ENCODE results near the gene APOE. TPM values are rescaled to one million over a fixed set of nuclear protein-coding genes. Genes with fewer than 3 reads are reported as not detected.

The APOE gene
- total and polyA plus RNA-seq, 2 of the 8 experiments (the other 6 are each of a cell fraction or from before 2014, with no cell fraction given), result 629 to 1,258 TPM

DNA sequence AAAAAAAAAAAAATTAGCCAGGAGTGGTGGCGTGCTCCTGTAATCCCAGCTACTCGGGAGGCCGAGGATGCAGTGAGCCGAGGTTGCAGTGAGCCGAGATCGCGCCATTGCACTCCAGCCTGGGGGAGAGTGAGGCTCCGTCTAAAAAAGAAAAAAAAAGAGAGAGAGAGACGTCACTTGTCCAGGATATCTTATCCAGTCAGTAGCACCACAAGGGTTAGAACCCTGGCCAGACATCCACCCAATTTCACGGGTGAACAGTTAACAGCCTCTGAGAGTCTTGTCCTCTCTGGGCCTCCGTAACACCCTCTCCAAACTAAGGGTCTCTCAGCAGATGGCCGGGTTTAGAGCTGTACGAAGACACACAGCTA, 48.7 kb downstream of the APOE start:
- H3K79me2 ChIP-seq (ENCODE audit: control insufficient read depth in 1 of 2, insufficient read depth in 2 of 2, low read length in 2 of 2), result peaks cover 24 to 42% of the 10 kb centered on the region in 2 experiments
- H3K23me2 ChIP-seq (ENCODE audit: low read depth, low read length), result peaks cover 12% of the 10 kb centered on the region; the same call in 1 of the 2 replicates
- peak overlapping the region; percentile 99; the same call in 1 of the 2 replicates for H2AFZ ChIP-seq (ENCODE audit: low read length)
- peak overlapping the region; percentile 99 for H2BK5ac ChIP-seq (ENCODE audit: low read depth, low read length)
- H3K14ac ChIP-seq (ENCODE audit: insufficient read length), result no peak overlapping the region
- H4K5ac ChIP-seq (ENCODE audit: insufficient read length, low read depth, low read length), result no peak overlapping the region
- H3K4me3 ChIP-seq (ENCODE audit: extremely low read depth in 1 of 4, insufficient read depth in 2 of 4, low read depth in 3 of 4, low read length in 4 of 4), result peak overlapping the region; percentile 68 to 94 (median 88)
- H4K20me1 ChIP-seq (replicated peaks in 1 of 2; ENCODE audit: control insufficient read depth in 1 of 2, insufficient read depth in 2 of 2, low read length in 2 of 2), result peaks cover 6 to 17% of the 10 kb centered on the region in 2 experiments
- 0 out of 2 replicates have a peak overlapping the region, but pooled peaks have one; percentile 93 for H4K8ac ChIP-seq (ENCODE audit: extremely low read depth, insufficient read depth, low read length)
- H2BK120ac ChIP-seq (replicated peaks; ENCODE audit: low read depth, low read length), result no peak overlapping the region
- H3K79me1 ChIP-seq (ENCODE audit: low read depth, low read length), result peaks cover 16% of the 10 kb centered on the region
- POLR2A ChIA-PET (ENCODE audit: partially characterized antibody), result interaction anchor here (0.7 to 11.6 kb wide), 22 partner anchors 8 to 305 kb away, joined by 3 to 121 read pairs (median 4); partner anchors contain the start of genes APOC2, APOE, CLASRP and PPP1R37
- H3K27me3 ChIP-seq (replicated peaks in 1 of 4; ENCODE audit: control insufficient read depth in 3 of 4, extremely low read depth in 1 of 4, insufficient read depth in 3 of 4, low read length in 3 of 4), result no peaks in the 10 kb centered on the region
- peak overlapping the region; percentile 96 for H3K27ac ChIP-seq (ENCODE audit: low read depth, low read length)
- peaks cover 0 to 7% (median 6%) of the 10 kb centered on the region in 4 experiments; a peak in 6 of 7 replicates for H3K4me1 ChIP-seq (replicated peaks in 1 of 4; ENCODE audit: control insufficient read depth in 3 of 4, insufficient read depth in 4 of 4, low read length in 3 of 4)
- no peak overlapping the region for H4K91ac ChIP-seq (replicated peaks; ENCODE audit: insufficient read length, low read length)
- no peaks in the 10 kb centered on the region for H3K36me3 ChIP-seq (ENCODE audit: control insufficient read depth in 2 of 4, insufficient read depth in 4 of 4, low read length in 3 of 4)
- peak overlapping the region; percentile 40 for H3K56ac ChIP-seq (replicated peaks; ENCODE audit: insufficient read length, low read depth, low read length)
- peak overlapping the region; percentile 69 to 84 for H3K4me2 ChIP-seq (ENCODE audit: insufficient read depth in 1 of 2, low read depth in 2 of 2, low read length in 2 of 2)
- no peak overlapping the region for H2AK5ac ChIP-seq (ENCODE audit: low read depth, low read length)
- H2BK15ac ChIP-seq (ENCODE audit: low read length), result no peak overlapping the region
- H3K23ac ChIP-seq (ENCODE audit: insufficient read length), result no peak overlapping the region
- no peaks in the 10 kb centered on the region for H3K9me3 ChIP-seq (ENCODE audit: insufficient read depth in 2 of 2, low read depth in 1 of 2, low read length in 1 of 2)
- H2BK12ac ChIP-seq (ENCODE audit: low read depth, low read length), result peak overlapping the region; percentile 68; the same call in 1 of the 2 replicates
- DNase-seq (ENCODE audit: low read depth in 1 of 2, low spot score in 2 of 2), result no peak
- no peak for FAIRE-seq
- peak overlapping the region in 3 of 4 experiments; percentile 85 to 92 (median 89); a peak in 6 of 7 replicates for H3K9ac ChIP-seq (replicated peaks in 1 of 4; ENCODE audit: extremely low read depth in 1 of 4, low read depth in 3 of 4, low read length in 3 of 4)
- H3K4ac ChIP-seq (replicated peaks; ENCODE audit: insufficient read length, low read depth, low read length), result peak overlapping the region; percentile 71
- WGBS, 2 experiments (ENCODE audit: extremely low coverage in 1 of 2, insufficient coverage in 1 of 2, insufficient read length in 1 of 2, insufficient replicate concordance in 2 of 2, low coverage in 1 of 2, low lambda C conversion rate in 2 of 2, missing lambda C conversion rate in 1 of 2), result 55% methylated on average over 13 of the region's 13 CpGs; no CpG with 5 or more reads in 1 of the 2 experiments
- H2BK20ac ChIP-seq (ENCODE audit: low read length), result no peak overlapping the region
- CTCF ChIA-PET (ENCODE audit: partially characterized antibody), result interaction anchor here (1.4 to 8.3 kb wide), 2 partner anchors 48 to 230 kb away, joined by 3 to 201 read pairs; partner anchors contain the start of gene APOE
- peak overlapping the region; percentile 95; the same call in 1 of the 2 replicates for H3K18ac ChIP-seq (ENCODE audit: extremely low read depth, low read length)
- no peak for TF ChIP-seq POLR2AphosphoS5 (IDR thresholded peaks at IDR 0.05; ENCODE audit: low read depth, low read length)
- TF ChIP-seq TAF7 (optimal IDR thresholded peaks at IDR 0.05; ENCODE audit: borderline replicate concordance, low read depth, low read length), result no peak
- TF ChIP-seq BCL11A (IDR thresholded peaks at IDR 0.05; ENCODE audit: low read depth in 2 of 2, low read length in 2 of 2), result no peak
- TF ChIP-seq, protein P1, sequence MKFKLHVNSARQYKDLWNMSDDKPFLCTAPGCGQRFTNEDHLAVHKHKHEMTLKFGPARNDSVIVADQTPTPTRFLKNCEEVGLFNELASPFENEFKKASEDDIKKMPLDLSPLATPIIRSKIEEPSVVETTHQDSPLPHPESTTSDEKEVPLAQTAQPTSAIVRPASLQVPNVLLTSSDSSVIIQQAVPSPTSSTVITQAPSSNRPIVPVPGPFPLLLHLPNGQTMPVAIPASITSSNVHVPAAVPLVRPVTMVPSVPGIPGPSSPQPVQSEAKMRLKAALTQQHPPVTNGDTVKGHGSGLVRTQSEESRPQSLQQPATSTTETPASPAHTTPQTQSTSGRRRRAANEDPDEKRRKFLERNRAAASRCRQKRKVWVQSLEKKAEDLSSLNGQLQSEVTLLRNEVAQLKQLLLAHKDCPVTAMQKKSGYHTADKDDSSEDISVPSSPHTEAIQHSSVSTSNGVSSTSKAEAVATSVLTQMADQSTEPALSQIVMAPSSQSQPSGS (IDR thresholded peaks at IDR 0.05; ENCODE audit: low read length), result no peak
- TF ChIP-seq RXRA (IDR thresholded peaks at IDR 0.05; ENCODE audit: insufficient read depth, low read depth, low read length), result no peak

Measured in H1 (cell line).